Measurements from ENCODE around the gene SIN3A.

Gene SIN3A

DNA sequence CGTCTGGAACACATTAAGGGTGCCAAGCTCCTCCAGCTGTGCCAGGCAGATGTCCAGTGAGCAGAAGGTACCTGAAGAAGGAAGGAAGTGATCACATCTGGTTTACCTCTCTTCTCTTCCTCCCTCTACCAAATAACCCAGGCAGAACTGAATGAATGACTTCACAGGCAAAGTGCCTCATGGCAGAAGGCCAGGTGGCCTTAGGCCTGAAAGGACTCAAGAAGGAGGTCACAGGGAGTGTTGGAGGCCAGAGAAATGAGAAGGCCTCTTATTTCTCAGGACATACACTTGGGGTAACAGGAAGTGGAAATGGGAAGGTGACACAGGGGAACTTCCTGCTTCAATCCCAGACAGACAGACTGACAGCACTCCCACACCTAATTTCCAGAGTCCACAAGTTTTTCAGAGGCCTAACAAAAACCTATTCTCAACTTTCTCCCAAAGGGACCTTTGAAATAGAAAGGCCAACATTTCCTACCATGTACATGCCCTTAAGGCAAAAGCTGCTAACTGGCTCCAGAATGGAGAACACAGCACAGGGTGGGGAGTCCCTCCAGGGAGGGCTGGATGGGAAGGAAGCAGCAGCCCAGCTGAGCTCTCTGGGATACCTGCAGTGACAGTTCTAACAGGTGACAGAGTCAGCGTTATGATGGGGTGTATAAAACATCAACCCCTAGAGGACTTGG lies 17.6 kb upstream of the SIN3A start:
- no peak overlapping the region for H3K4me2 ChIP-seq (ENCODE audit: low read depth, low read length, poor library complexity, severe bottlenecking)
- no peak overlapping the region for H3K27ac ChIP-seq (ENCODE audit: low read depth, low read length)
- H3K9me2 ChIP-seq (replicated peaks; ENCODE audit: insufficient read depth, low read length): no peaks in the 10 kb centered on the region
- H3K36me3 ChIP-seq (ENCODE audit: low read length): no peaks in the 10 kb centered on the region; the same call in 1 of the 2 replicates
- no peaks in the 10 kb centered on the region for H3K9me3 ChIP-seq (ENCODE audit: insufficient read depth, low read length)
- no peaks in the 10 kb centered on the region for H3F3A ChIP-seq (ENCODE audit: insufficient read depth)
- H4K20me1 ChIP-seq (ENCODE audit: low read depth, low read length): no peaks in the 10 kb centered on the region
- no peak for TF ChIP-seq CTCF (IDR thresholded peaks at IDR 0.05; ENCODE audit: insufficient read depth, low read length, poor library complexity, severe bottlenecking)
- no peak for TF ChIP-seq EZH2phosphoT487 (conservative IDR thresholded peaks at IDR 0.05; ENCODE audit: low read length)
- no peaks in the 10 kb centered on the region for H3K27me3 ChIP-seq (ENCODE audit: low read length)
- H3K79me2 ChIP-seq (ENCODE audit: insufficient read depth, low read length): no peaks in the 10 kb centered on the region
- no peak overlapping the region for H2AFZ ChIP-seq (ENCODE audit: low read depth, low read length, severe bottlenecking)
- no peak overlapping the region for H3K4me3 ChIP-seq (ENCODE audit: insufficient read depth, low read length, poor library complexity, severe bottlenecking)
- H3K9ac ChIP-seq (ENCODE audit: low read length): no peak overlapping the region

DNA sequence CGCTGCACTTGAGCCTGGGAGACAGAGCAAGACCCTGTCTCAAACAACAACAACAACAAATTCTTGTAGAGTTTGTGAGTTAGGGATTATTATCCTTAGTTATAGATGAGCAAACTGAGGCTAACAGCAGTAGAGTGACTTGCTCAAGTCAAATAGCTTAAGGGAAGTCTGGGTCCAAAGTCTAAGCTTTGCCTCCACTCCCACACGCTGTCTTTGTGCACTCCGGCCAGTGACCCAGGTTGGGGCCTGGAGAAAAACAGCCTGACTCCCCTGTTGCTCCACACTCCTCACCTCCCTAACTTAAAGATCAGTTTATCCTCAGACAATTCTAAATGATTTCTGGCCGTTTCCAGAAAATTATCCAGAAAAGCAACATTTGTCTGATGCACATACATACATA lies 9.2 kb upstream of the SIN3A start:
- Histone ChIP-seq H3K9me2 (replicated peaks; ENCODE audit: insufficient read depth, low read length) (no peaks in the 10 kb centered on the region), H3K36me3 (ENCODE audit: low read length) (no peaks in the 10 kb centered on the region), H3K27me3 (ENCODE audit: low read length) (no peaks in the 10 kb centered on the region), H3F3A (ENCODE audit: insufficient read depth) (no peaks in the 10 kb centered on the region; the same call in 1 of the 2 replicates), H3K4me3 (ENCODE audit: insufficient read depth, low read length, poor library complexity, severe bottlenecking) (no peak overlapping the region), H3K4me2 (ENCODE audit: low read depth, low read length, poor library complexity, severe bottlenecking) (no peak overlapping the region), H4K20me1 (ENCODE audit: low read depth, low read length) (no peaks in the 10 kb centered on the region), H3K27ac (ENCODE audit: low read depth, low read length) (no peak overlapping the region), H2AFZ (ENCODE audit: low read depth, low read length, severe bottlenecking) (no peak overlapping the region), H3K9ac (ENCODE audit: low read length) (no peak overlapping the region), H3K79me2 (ENCODE audit: insufficient read depth, low read length) (no peaks in the 10 kb centered on the region), H3K9me3 (ENCODE audit: insufficient read depth, low read length) (no peaks in the 10 kb centered on the region)
- no peak for TF ChIP-seq CTCF (IDR thresholded peaks at IDR 0.05; ENCODE audit: insufficient read depth, low read length, poor library complexity, severe bottlenecking)
- no peak for TF ChIP-seq EZH2phosphoT487 (conservative IDR thresholded peaks at IDR 0.05; ENCODE audit: low read length)

- no peak overlapping the region for H3K4me2 ChIP-seq (ENCODE audit: low read depth, low read length, poor library complexity, severe bottlenecking)
- no peaks in the 10 kb centered on the region for H3K79me2 ChIP-seq (ENCODE audit: insufficient read depth, low read length)
- no peak overlapping the region for H3K27ac ChIP-seq (ENCODE audit: low read depth, low read length)
- no peaks in the 10 kb centered on the region for H3K27me3 ChIP-seq (ENCODE audit: low read length)
- no peaks in the 10 kb centered on the region; the same call in 1 of the 2 replicates for H3F3A ChIP-seq (ENCODE audit: insufficient read depth)
- no peaks in the 10 kb centered on the region for H3K9me3 ChIP-seq (ENCODE audit: insufficient read depth, low read length)
- no peaks in the 10 kb centered on the region for H3K9me2 ChIP-seq (replicated peaks; ENCODE audit: insufficient read depth, low read length)
- no peak overlapping the region for H3K4me3 ChIP-seq (ENCODE audit: insufficient read depth, low read length, poor library complexity, severe bottlenecking)
- H3K36me3 ChIP-seq (ENCODE audit: low read length): no peaks in the 10 kb centered on the region
- no peaks in the 10 kb centered on the region for H4K20me1 ChIP-seq (ENCODE audit: low read depth, low read length)
- TF ChIP-seq EZH2phosphoT487 (conservative IDR thresholded peaks at IDR 0.05; ENCODE audit: low read length) (no peak), CTCF (IDR thresholded peaks at IDR 0.05; ENCODE audit: insufficient read depth, low read length, poor library complexity, severe bottlenecking) (no peak)
- no peak overlapping the region for H3K9ac ChIP-seq (ENCODE audit: low read length)
- H2AFZ ChIP-seq (ENCODE audit: low read depth, low read length, severe bottlenecking): no peak overlapping the region
Measured at GRCh38 chr15:75459581-75459980, 8.1 kb upstream of the SIN3A start.
